Esophagus muscularis mucosa (tissue), 4 donors: ENCODE data around the gene ARL6IP4.

Experiments used
- CTCF ChIP-seq, 3 experiments: fragments of 200-600 bp in 2 of 3; fragments of 450-650 bp in 1 of 3; sonication (generic) in 2 of 3; IDR thresholded peaks; one replicate each; pipeline ENCODE4 v1.5.1; 2017 to 2019; ENCODE audit warnings: antibody characterized with exemption in 3 of 3, mild to moderate bottlenecking in 2 of 3, moderate library complexity in 1 of 3
- EP300 ChIP-seq: sonication (generic); formaldehyde crosslinking; IDR thresholded peaks from one replicate; pipeline ENCODE4 v1.6.1; 2017; ENCODE audit warnings: antibody characterized with exemption
- POLR2AphosphoS5 ChIP-seq, 2 donors: sonication (generic); formaldehyde crosslinking; IDR thresholded peaks; one replicate each; pipeline ENCODE4 v1.6.1; 2017; ENCODE audit warnings: antibody characterized with exemption in 2 of 2

- TF ChIP-seq EP300 (no peak), CTCF (IDR thresholded peaks at IDR 0.05) (no peak), POLR2AphosphoS5 (IDR thresholded peaks at IDR 0.05) (no peak)
Observed at GRCh38 chr12:122961531-122962329, 18.8 kb upstream of the ARL6IP4 start.
